H9 (cell line): ENCODE measurements around the gene FHOD1. TPM values are rescaled to one million over a fixed set of nuclear protein-coding genes. Genes with fewer than 3 reads are reported as not detected.

Experiments
- DNase-seq: peaks from one replicate; pipeline ENCODE4 v3.0.0-alpha.2; 2017
- H2AFZ ChIP-seq: one replicate; pipeline ENCODE4 v1.6.1; 2013; ENCODE audit warnings: mild to moderate bottlenecking, low read length, control low read depth, moderate library complexity
- H2AK5ac ChIP-seq: 2 replicates; pipeline ENCODE4 v1.6.1; 2013; ENCODE audit warnings: low read length, control low read depth, mixed read lengths; ENCODE audit not compliant: insufficient read length
- H2BK120ac ChIP-seq: one replicate; pipeline ENCODE4 v1.6.1; 2013; ENCODE audit warnings: low read depth, mild to moderate bottlenecking, low read length, control low read depth, inconsistent platforms; ENCODE audit not compliant: poor library complexity, severe bottlenecking
- H2BK12ac ChIP-seq: 2 replicates; pipeline ENCODE4 v1.6.1; 2013; ENCODE audit warnings: low read length, control low read depth, mixed read lengths, low read depth; ENCODE audit not compliant: insufficient read length
- H2BK15ac ChIP-seq: 2 replicates; pipeline ENCODE4 v1.6.1; 2013; ENCODE audit warnings: low read depth, low read length, control low read depth
- H2BK20ac ChIP-seq: one replicate; pipeline ENCODE4 v1.6.1; 2013; ENCODE audit warnings: low read depth, mild to moderate bottlenecking, low read length, control low read depth, inconsistent platforms; ENCODE audit not compliant: poor library complexity, severe bottlenecking
- H2BK5ac ChIP-seq: 2 replicates; pipeline ENCODE4 v1.6.1; 2013; ENCODE audit warnings: low read length, control low read depth, mixed read lengths; ENCODE audit not compliant: insufficient read length
- H3K14ac ChIP-seq: 2 replicates; pipeline ENCODE4 v1.6.1; 2013; ENCODE audit warnings: low read length, control low read depth; ENCODE audit not compliant: insufficient read depth
- H3K18ac ChIP-seq: 2 replicates; pipeline ENCODE4 v1.6.1; 2013; ENCODE audit warnings: low read depth, mild to moderate bottlenecking, mixed read lengths, low read length, control low read depth; ENCODE audit not compliant: insufficient read length
- H3K23ac ChIP-seq: 2 replicates; pipeline ENCODE4 v1.6.1; 2013; ENCODE audit warnings: low read length, control low read depth, mixed read lengths, low read depth; ENCODE audit not compliant: insufficient read length
- H3K23me2 ChIP-seq: 2 replicates; pipeline ENCODE4 v1.6.1; 2013; ENCODE audit warnings: low read depth, mild to moderate bottlenecking, mixed read lengths, low read length, control low read depth; ENCODE audit not compliant: insufficient read length, poor library complexity, severe bottlenecking
- H3K27ac ChIP-seq: 2 replicates; pipeline ENCODE4 v1.5.1; 2013; ENCODE audit warnings: low read length, control low read depth, mixed read lengths, low read depth; ENCODE audit not compliant: insufficient read length
- H3K27me3 ChIP-seq: 2 replicates; pipeline ENCODE4 v1.6.1; 2013; ENCODE audit warnings: low read length, control low read depth, inconsistent platforms; ENCODE audit not compliant: insufficient read depth
- H3K4ac ChIP-seq: 2 replicates; pipeline ENCODE4 v1.6.1; 2013; ENCODE audit warnings: low read depth, mild to moderate bottlenecking, control low read depth, inconsistent platforms, low read length, moderate library complexity
- H3K4me1 ChIP-seq: 2 replicates; pipeline ENCODE4 v1.6.1; 2013; ENCODE audit warnings: low read length, control low read depth, inconsistent platforms; ENCODE audit not compliant: insufficient read depth
- H3K4me2 ChIP-seq: 2 replicates; pipeline ENCODE4 v1.6.1; 2013; ENCODE audit warnings: low read length, control low read depth, mixed read lengths; ENCODE audit not compliant: insufficient read length, insufficient read depth
- H3K56ac ChIP-seq: 2 replicates; pipeline ENCODE4 v1.6.1; 2013; ENCODE audit warnings: low read depth, mild to moderate bottlenecking, mixed read lengths, low read length, control low read depth; ENCODE audit not compliant: insufficient read length
- H3K79me1 ChIP-seq: 2 replicates; pipeline ENCODE4 v1.6.1; 2013; ENCODE audit warnings: low read depth, mild to moderate bottlenecking, moderate library complexity, low read length, control low read depth, inconsistent platforms; ENCODE audit not compliant: insufficient read depth, poor library complexity, severe bottlenecking
- H3K79me2 ChIP-seq: 2 replicates; pipeline ENCODE4 v1.6.1; 2013; ENCODE audit warnings: low read length, control low read depth, inconsistent platforms; ENCODE audit not compliant: insufficient read depth
- H3K9ac ChIP-seq: 2 replicates; pipeline ENCODE4 v1.6.1; 2013; ENCODE audit warnings: low read length, control low read depth, mixed read lengths; ENCODE audit not compliant: insufficient read length; ENCODE audit errors: extremely low read depth
- H3K9me3 ChIP-seq: one replicate; pipeline ENCODE4 v1.6.1; 2013; ENCODE audit warnings: low read depth, low read length, inconsistent platforms; ENCODE audit not compliant: control insufficient read depth
- H3T11ph ChIP-seq: one replicate; pipeline ENCODE4 v1.6.1; 2013; ENCODE audit warnings: mild to moderate bottlenecking, low read length, control low read depth, inconsistent platforms
- H4K20me1 ChIP-seq: one replicate; pipeline ENCODE4 v1.6.1; 2013; ENCODE audit not compliant: control insufficient read depth, insufficient read length, insufficient read depth
- H4K5ac ChIP-seq: 2 replicates; pipeline ENCODE4 v1.6.1; 2013; ENCODE audit warnings: low read depth, mild to moderate bottlenecking, mixed read lengths, low read length, control low read depth; ENCODE audit not compliant: insufficient read length
- H4K8ac ChIP-seq: replicated peaks from 2 replicates; pipeline ENCODE4 v1.6.1; 2013; ENCODE audit warnings: low read length, control low read depth, mixed read lengths, low read depth; ENCODE audit not compliant: insufficient read length
- H4K91ac ChIP-seq: 2 replicates; pipeline ENCODE4 v1.6.1; 2013; ENCODE audit warnings: low read depth, mild to moderate bottlenecking, moderate library complexity, mixed read lengths, low read length, control low read depth; ENCODE audit not compliant: insufficient read length
- H3K27ac Mint-ChIP-seq, 3 experiments: 2 replicates in 2 of 3; 3 replicates in 1 of 3; pipeline ENCODE4 v1.8.0; 2020 to 2021; ENCODE audit warnings: mixed read lengths in 3 of 3, mild to moderate bottlenecking in 1 of 3, moderate library complexity in 1 of 3
- H3K27me3 Mint-ChIP-seq: 2 replicates; pipeline ENCODE4 v1.8.0; 2021; ENCODE audit warnings: low read depth, mild to moderate bottlenecking, moderate library complexity, mixed read lengths
- H3K36me3 Mint-ChIP-seq, 3 experiments: 2 replicates in 2 of 3; 3 replicates in 1 of 3; pipeline ENCODE4 v1.8.0; 2020 to 2021; ENCODE audit warnings: low read depth in 3 of 3, mixed read lengths in 3 of 3; ENCODE audit not compliant: insufficient read depth in 1 of 3
- H3K4me1 Mint-ChIP-seq, 2 experiments: 2 replicates each; pipeline ENCODE4 v1.8.0; 2020; ENCODE audit warnings: mixed read lengths in 2 of 2
- H3K4me3 Mint-ChIP-seq, 2 experiments: 2 replicates in 1 of 2; 3 replicates in 1 of 2; pipeline ENCODE4 v1.8.0; 2020 to 2021; ENCODE audit warnings: mild to moderate bottlenecking in 2 of 2, mixed read lengths in 2 of 2, moderate library complexity in 1 of 2
- H3K9me3 Mint-ChIP-seq, 2 experiments: 2 replicates in 1 of 2; 3 replicates in 1 of 2; pipeline ENCODE4 v1.8.0; 2020; ENCODE audit warnings: mild to moderate bottlenecking in 2 of 2, mixed read lengths in 2 of 2, moderate library complexity in 1 of 2
- CTCF ChIP-seq: fragments of 200-600 bp; sonication (generic); conservative IDR thresholded peaks from 3 replicates; pipeline ENCODE4 v1.8.0; 2021; ENCODE audit warnings: antibody characterized with exemption, mild to moderate bottlenecking
- WGBS: extraction: QIAGEN DNeasy Blood & Tissue Kit; methylation state at CpG from one replicate; pipeline ENCODE4 v1.1.7; 2013; ENCODE audit warnings: missing lambda C conversion rate, low lambda C conversion rate, mixed read lengths; ENCODE audit not compliant: insufficient read length; ENCODE audit errors: extremely low coverage; 5-methylcytosine and 5-hydroxymethylcytosine counted together
- total RNA-seq: library from RNA; stranded (reverse); gene quantifications from 2 replicates; pipeline ENCODE4 v1.2.1, GENCODE V29; 2021

FHOD1 gene
- total RNA-seq, 1 experiment from 2014 or later, result 67.0 TPM

- Histone ChIP-seq H3K27ac (no peak overlapping the region), H3K9me3 (no peaks in the 10 kb centered on the region), H2BK120ac (no peak overlapping the region), H3K79me2 (no peaks in the 10 kb centered on the region; the same call in 1 of the 2 replicates), H3K23ac (no peak overlapping the region), H2AK5ac (no peak overlapping the region), H2BK20ac (no peak overlapping the region), H3K4me2 (no peak overlapping the region), H4K8ac (no peak overlapping the region), H2BK12ac (no peak overlapping the region), H4K5ac (no peak overlapping the region), H4K91ac (no peak overlapping the region), H3K9ac (no peak overlapping the region), H2BK5ac (no peak overlapping the region), H4K20me1 (peaks cover 3% of the 10 kb centered on the region), H3K14ac (no peak overlapping the region), H3K23me2 (no peaks in the 10 kb centered on the region), H3K56ac (no peak overlapping the region), H3K4ac (no peak overlapping the region), H3K27me3 (no peaks in the 10 kb centered on the region), H3K18ac (no peak overlapping the region), H2AFZ (no peak overlapping the region), H2BK15ac (no peak overlapping the region), H3K4me1 (peaks cover 11% of the 10 kb centered on the region; the same call in 1 of the 2 replicates), H3K79me1 (peaks cover 4% of the 10 kb centered on the region), H3T11ph (no peak overlapping the region)
- H3K27me3 Mint-ChIP-seq, result no peaks in the 10 kb centered on the region
- DNase-seq, result no peak
- H3K27ac Mint-ChIP-seq, result peak overlapping the region in 1 of 3 experiments; percentile 34; a peak in 1 of 7 replicates
- peaks cover 13 to 20% of the 10 kb centered on the region in 2 experiments for H3K4me1 Mint-ChIP-seq
- no peak overlapping the region for H3K4me3 Mint-ChIP-seq
- H3K36me3 Mint-ChIP-seq, result peaks cover 20 to 51% (median 34%) of the 10 kb centered on the region in 3 experiments
- WGBS, result no CpG with 5 or more reads among the region's 9 CpGs
- no peak for TF ChIP-seq CTCF
- H3K9me3 Mint-ChIP-seq, result no peaks in the 10 kb centered on the region
These were observed 8.3 kb downstream of the FHOD1 start for GRCh38 chr16:67238806-67239470.
